Liver (tissue), 3 donors: ENCODE results near the gene ZC3H18.

Experiments
- RAD21 ChIP-seq, 2 donors: IDR thresholded peaks; 2 replicates each; pipeline ENCODE4 v1.6.1; 2016; ENCODE audit warnings: antibody characterized with exemption in 2 of 2, mild to moderate bottlenecking in 2 of 2
- RXRA ChIP-seq, 2 donors: IDR thresholded peaks; 2 replicates each; pipeline ENCODE4 v1.6.1; 2017 to 2018; ENCODE audit warnings: antibody characterized with exemption in 2 of 2, mild to moderate bottlenecking in 1 of 2
- TAF1 ChIP-seq: conservative IDR thresholded peaks from 2 replicates; pipeline ENCODE4 v1.6.1; 2016; ENCODE audit warnings: antibody characterized with exemption, mild to moderate bottlenecking
- YY1 ChIP-seq: IDR thresholded peaks from 2 replicates; pipeline ENCODE4 v1.6.1; 2016; ENCODE audit warnings: antibody characterized with exemption, mild to moderate bottlenecking
- TF ChIP-seq, protein P1 (sequence below): fragments of 150-350 bp; IDR thresholded peaks from 2 replicates; pipeline ENCODE4 v1.5.1; 2017; ENCODE audit warnings: improper control_type of control experiment, low read depth, low read length; ENCODE audit not compliant: missing input control
- TF ChIP-seq, protein P2 (sequence below): IDR thresholded peaks from 2 replicates; pipeline ENCODE4 v1.6.1; 2016; ENCODE audit warnings: antibody characterized with exemption
- donor health status: healthy.
- donor health status: healthy.

DNA sequence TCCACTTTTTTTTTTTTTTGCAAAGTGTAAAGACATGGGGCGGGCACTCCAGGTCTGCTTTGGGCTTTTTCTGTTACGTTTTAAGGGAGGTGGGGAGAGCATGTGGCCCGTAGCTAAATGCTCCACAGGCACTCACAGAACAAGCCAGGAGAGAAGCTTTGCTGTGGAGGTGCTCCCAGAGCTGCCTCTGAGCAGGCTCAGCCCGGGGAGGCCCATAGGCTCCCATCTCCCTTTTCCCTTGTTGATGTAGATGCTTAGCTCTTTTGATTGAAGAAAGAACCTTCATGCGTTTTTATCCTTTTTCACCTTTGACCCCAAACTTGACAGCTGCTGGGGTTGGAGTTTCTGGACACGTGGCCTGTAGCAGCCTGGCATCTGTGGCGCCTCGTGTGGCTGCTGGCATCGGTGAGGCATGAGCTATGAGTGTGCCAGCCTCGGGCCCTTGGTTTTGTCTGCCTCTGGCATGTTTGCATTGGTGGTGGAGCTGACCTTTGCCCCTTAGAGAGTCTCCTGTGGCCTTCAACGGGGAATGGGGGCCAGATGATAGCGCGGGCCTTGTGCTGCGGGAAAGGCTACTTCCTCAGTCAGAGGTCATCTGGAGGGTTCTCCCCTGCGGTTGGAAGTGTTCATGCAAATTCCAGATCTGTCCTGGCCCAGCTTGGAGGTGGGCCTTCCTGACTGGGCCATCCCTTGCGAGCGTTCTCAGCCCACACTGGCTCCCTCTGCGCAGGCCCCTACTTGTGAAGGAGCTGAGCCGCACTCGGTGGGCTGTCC lies 48.2 kb downstream of the ZC3H18 start:
- TF ChIP-seq, protein P1, sequence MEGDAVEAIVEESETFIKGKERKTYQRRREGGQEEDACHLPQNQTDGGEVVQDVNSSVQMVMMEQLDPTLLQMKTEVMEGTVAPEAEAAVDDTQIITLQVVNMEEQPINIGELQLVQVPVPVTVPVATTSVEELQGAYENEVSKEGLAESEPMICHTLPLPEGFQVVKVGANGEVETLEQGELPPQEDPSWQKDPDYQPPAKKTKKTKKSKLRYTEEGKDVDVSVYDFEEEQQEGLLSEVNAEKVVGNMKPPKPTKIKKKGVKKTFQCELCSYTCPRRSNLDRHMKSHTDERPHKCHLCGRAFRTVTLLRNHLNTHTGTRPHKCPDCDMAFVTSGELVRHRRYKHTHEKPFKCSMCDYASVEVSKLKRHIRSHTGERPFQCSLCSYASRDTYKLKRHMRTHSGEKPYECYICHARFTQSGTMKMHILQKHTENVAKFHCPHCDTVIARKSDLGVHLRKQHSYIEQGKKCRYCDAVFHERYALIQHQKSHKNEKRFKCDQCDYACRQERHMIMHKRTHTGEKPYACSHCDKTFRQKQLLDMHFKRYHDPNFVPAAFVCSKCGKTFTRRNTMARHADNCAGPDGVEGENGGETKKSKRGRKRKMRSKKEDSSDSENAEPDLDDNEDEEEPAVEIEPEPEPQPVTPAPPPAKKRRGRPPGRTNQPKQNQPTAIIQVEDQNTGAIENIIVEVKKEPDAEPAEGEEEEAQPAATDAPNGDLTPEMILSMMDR = no peak
- TF ChIP-seq TAF1 (no peak), RXRA (IDR thresholded peaks at IDR 0.05) (peak; percentile 93 to 98), YY1 (peak; percentile 53), RAD21 (IDR thresholded peaks at IDR 0.05) (peak; percentile 37 to 52)
- TF ChIP-seq, protein P2, sequence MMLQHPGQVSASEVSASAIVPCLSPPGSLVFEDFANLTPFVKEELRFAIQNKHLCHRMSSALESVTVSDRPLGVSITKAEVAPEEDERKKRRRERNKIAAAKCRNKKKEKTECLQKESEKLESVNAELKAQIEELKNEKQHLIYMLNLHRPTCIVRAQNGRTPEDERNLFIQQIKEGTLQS = no peak
